ENCODE measurements around the gene DAAM1.

DAAM1 gene

GRCh38 chr14:59276235-59276634 lies 87.8 kb downstream of the DAAM1 start (continued):
- TF ChIP-seq CREB5 (CRISPR knock-in tag; IDR thresholded peaks at IDR 0.05; ENCODE audit: low read depth) (no peak), TOX (CRISPR knock-in tag; IDR thresholded peaks at IDR 0.05; ENCODE audit: borderline replicate concordance) (no peak), OSR1 (CRISPR knock-in tag; IDR thresholded peaks at IDR 0.05) (no peak), PPARA (CRISPR knock-in tag; IDR thresholded peaks at IDR 0.05; ENCODE audit: borderline replicate concordance) (no peak), TCF4 (CRISPR knock-in tag; IDR thresholded peaks at IDR 0.05; ENCODE audit: borderline replicate concordance) (no peak)

- ATAC-seq: peak; percentile 25; the same call in 2 of the 3 replicates
- TF ChIP-seq ARNTL (CRISPR knock-in tag; IDR thresholded peaks at IDR 0.05; ENCODE audit: borderline replicate concordance, low read depth): no peak
- no peak for TF ChIP-seq TCF4 (CRISPR knock-in tag; IDR thresholded peaks at IDR 0.05; ENCODE audit: borderline replicate concordance)
- no peak for TF ChIP-seq ZNF70 (CRISPR knock-in tag; IDR thresholded peaks at IDR 0.05)
- no peak for TF ChIP-seq GLIS3 (CRISPR knock-in tag; IDR thresholded peaks at IDR 0.05)
- TF ChIP-seq TSHZ2 (CRISPR knock-in tag; IDR thresholded peaks at IDR 0.05): no peak
- no peak for TF ChIP-seq ZC3H10 (CRISPR knock-in tag; IDR thresholded peaks at IDR 0.05)
- TF ChIP-seq PATZ1 (CRISPR knock-in tag; IDR thresholded peaks at IDR 0.05; ENCODE audit: borderline replicate concordance): no peak
- TF ChIP-seq TOX (CRISPR knock-in tag; IDR thresholded peaks at IDR 0.05; ENCODE audit: borderline replicate concordance): no peak
- TF ChIP-seq ZNF565 (CRISPR knock-in tag; conservative IDR thresholded peaks at IDR 0.05; ENCODE audit: low read depth): no peak
- no peak for TF ChIP-seq BACH2 (CRISPR knock-in tag; IDR thresholded peaks at IDR 0.05; ENCODE audit: borderline replicate concordance)
- no peak for TF ChIP-seq CSRNP3 (CRISPR knock-in tag; IDR thresholded peaks at IDR 0.05)
- TF ChIP-seq ZNF8 (CRISPR knock-in tag; IDR thresholded peaks at IDR 0.05): no peak
- no peak for TF ChIP-seq ISL1 (CRISPR knock-in tag; IDR thresholded peaks at IDR 0.05)
- TF ChIP-seq ESRRG (CRISPR knock-in tag; IDR thresholded peaks at IDR 0.05): no peak
- TF ChIP-seq SNAI2 (CRISPR knock-in tag; IDR thresholded peaks at IDR 0.05): no peak
- no peak for TF ChIP-seq ZFP3 (CRISPR knock-in tag; IDR thresholded peaks at IDR 0.05)
- no peak for TF ChIP-seq ZFP30 (CRISPR knock-in tag; IDR thresholded peaks at IDR 0.05)
- TF ChIP-seq CSDC2 (CRISPR knock-in tag; IDR thresholded peaks at IDR 0.05): no peak
- TF ChIP-seq CREB5 (CRISPR knock-in tag; IDR thresholded peaks at IDR 0.05; ENCODE audit: low read depth): no peak
- no peak for TF ChIP-seq RARB (CRISPR knock-in tag; IDR thresholded peaks at IDR 0.05)
Observed at GRCh38 chr14:59277659-59278058, 89.2 kb downstream of the DAAM1 start.

GRCh38 chr14:59278111-59278510 lies 89.6 kb downstream of the DAAM1 start:
- no peak for TF ChIP-seq PATZ1 (CRISPR knock-in tag; IDR thresholded peaks at IDR 0.05; ENCODE audit: borderline replicate concordance)
- TF ChIP-seq TOX (CRISPR knock-in tag; IDR thresholded peaks at IDR 0.05; ENCODE audit: borderline replicate concordance): 0 out of 2 replicates have a peak, but pooled peaks have one; percentile 15
- TF ChIP-seq CREB5 (CRISPR knock-in tag; IDR thresholded peaks at IDR 0.05; ENCODE audit: low read depth): peak; percentile 66; the same call in 1 of the 2 replicates
- TF ChIP-seq PPARA (CRISPR knock-in tag; IDR thresholded peaks at IDR 0.05; ENCODE audit: borderline replicate concordance): no peak
- peak; percentile 66 for TF ChIP-seq ISL1 (CRISPR knock-in tag; IDR thresholded peaks at IDR 0.05)
- TF ChIP-seq TCF4 (CRISPR knock-in tag; IDR thresholded peaks at IDR 0.05; ENCODE audit: borderline replicate concordance): no peak
- no peak for TF ChIP-seq ZNF565 (CRISPR knock-in tag; conservative IDR thresholded peaks at IDR 0.05; ENCODE audit: low read depth)
- ATAC-seq: peak; percentile 88

Data from SK-N-SH treated with all-trans-retinoic acid at 6 μM for 48 hours (cell line).